ENCODE data around the gene TMEM167A. TPM values are rescaled to one million over a fixed set of nuclear protein-coding genes. Genes with fewer than 3 reads are reported as not detected.
A peak's percentile ranks its signal among the peaks of the same experiment; 100 is the strongest.
"Not testable (repeated sequence)": the region's sequence is repeated elsewhere in the genome, so short reads cannot be mapped to it uniquely, and the experiment has no call there.

Gene TMEM167A
- total RNA-seq, 2 donors from 2014 or later: 75.2 to 79.4 TPM

- intact Hi-C loops (cut with DNase I, micrococcal nuclease): no loop called here
- ATAC-seq: no peak
- no peak for DNase-seq
These were observed 18.2 kb upstream of the TMEM167A start for GRCh38 chr5:83095163-83095956.

GRCh38 chr5:83093692-83094091 is 16.5 kb upstream of the TMEM167A start:
- no peak for DNase-seq
- intact Hi-C loops (cut with DNase I, micrococcal nuclease): no loop called here
- ATAC-seq: no peak

GRCh38 chr5:83092619-83093018 is 15.4 kb upstream of the TMEM167A start:
- DNase-seq (no peak), ATAC-seq (no peak)
- intact Hi-C loops (cut with DNase I, micrococcal nuclease): no loop called here

GRCh38 chr5:83090169-83090568 is 13.0 kb upstream of the TMEM167A start:
- intact Hi-C loops (cut with DNase I, micrococcal nuclease): no loop called here
- DNase-seq (no peak), ATAC-seq (no peak)

GRCh38 chr5:83085106-83085505 is 7.9 kb upstream of the TMEM167A start:
- intact Hi-C loops (cut with DNase I, micrococcal nuclease): no loop called here
- no peak for DNase-seq
- peak; percentile 84 for ATAC-seq

GRCh38 chr5:83084336-83084735 is 7.1 kb upstream of the TMEM167A start:
- ATAC-seq (no peak), DNase-seq (no peak)
- intact Hi-C loops (cut with DNase I, micrococcal nuclease): no loop called here

- DNase-seq: no peak
- no peak for ATAC-seq
- intact Hi-C loops (cut with DNase I, micrococcal nuclease): no loop called here
These were observed 5.6 kb upstream of the TMEM167A start for GRCh38 chr5:83082750-83083149.

- DNase-seq: peak in 1 of 2 donors; percentile 19
- ATAC-seq: peak; percentile 14
- intact Hi-C loops (cut with DNase I, micrococcal nuclease): no loop called here
These were observed 568 bp upstream of the TMEM167A start for GRCh38 chr5:83077662-83078261.

- intact Hi-C loops (cut with DNase I, micrococcal nuclease): no loop called here
- no peak for DNase-seq
- no peak for ATAC-seq
These were observed 4.2 kb downstream of the TMEM167A start for GRCh38 chr5:83072966-83073365.

GRCh38 chr5:83071286-83072051 is 5.7 kb downstream of the TMEM167A start:
- DNase-seq: no peak
- no peak for ATAC-seq
- intact Hi-C loops (cut with DNase I, micrococcal nuclease): no loop called here

GRCh38 chr5:83069096-83069799 is 7.9 kb downstream of the TMEM167A start:
- no peak for ATAC-seq
- intact Hi-C loops (cut with DNase I, micrococcal nuclease): no loop called here
- DNase-seq: no peak

GRCh38 chr5:83067377-83067776 is 9.8 kb downstream of the TMEM167A start:
- ATAC-seq; intact Hi-C loops (cut with DNase I, micrococcal nuclease); DNase-seq: not testable (repeated sequence)

- no peak for ATAC-seq
- no peak for DNase-seq
- intact Hi-C loops (cut with DNase I, micrococcal nuclease): no loop called here
These were observed 10.6 kb downstream of the TMEM167A start for GRCh38 chr5:83066548-83067110.

- intact Hi-C loops (cut with DNase I, micrococcal nuclease): no loop called here
- DNase-seq (no peak), ATAC-seq (no peak)
These were observed 17.9 kb downstream of the TMEM167A start for GRCh38 chr5:83059341-83059740.

- intact Hi-C loops (cut with DNase I, micrococcal nuclease): no loop called here
- ATAC-seq (no peak), DNase-seq (no peak)
These were observed 18.5 kb downstream of the TMEM167A start for GRCh38 chr5:83058726-83059125.

- ATAC-seq (no peak), DNase-seq (no peak)
- intact Hi-C loops (cut with DNase I, micrococcal nuclease): no loop called here
These were observed 22.0 kb downstream of the TMEM167A start for GRCh38 chr5:83055166-83055565.

- DNase-seq (no peak), ATAC-seq (no peak)
- intact Hi-C loops (cut with DNase I, micrococcal nuclease): no loop called here
These were observed 26.4 kb downstream of the TMEM167A start for GRCh38 chr5:83050723-83051340.

- ATAC-seq: no peak
These were observed 27.8 kb downstream of the TMEM167A start for GRCh38 chr5:83049370-83049885.

More at GRCh38 chr5:83049370-83049885, 27.8 kb downstream of the TMEM167A start:
- intact Hi-C loops (cut with DNase I, micrococcal nuclease): no loop called here
- DNase-seq: no peak
